ENCODE data around the gene NPAS3. TPM values are rescaled to one million over a fixed set of nuclear protein-coding genes. Genes with fewer than 3 reads are reported as not detected.

NPAS3 gene
- total RNA-seq, 1 donor from 2014 or later, result 5.2 TPM

DNA sequence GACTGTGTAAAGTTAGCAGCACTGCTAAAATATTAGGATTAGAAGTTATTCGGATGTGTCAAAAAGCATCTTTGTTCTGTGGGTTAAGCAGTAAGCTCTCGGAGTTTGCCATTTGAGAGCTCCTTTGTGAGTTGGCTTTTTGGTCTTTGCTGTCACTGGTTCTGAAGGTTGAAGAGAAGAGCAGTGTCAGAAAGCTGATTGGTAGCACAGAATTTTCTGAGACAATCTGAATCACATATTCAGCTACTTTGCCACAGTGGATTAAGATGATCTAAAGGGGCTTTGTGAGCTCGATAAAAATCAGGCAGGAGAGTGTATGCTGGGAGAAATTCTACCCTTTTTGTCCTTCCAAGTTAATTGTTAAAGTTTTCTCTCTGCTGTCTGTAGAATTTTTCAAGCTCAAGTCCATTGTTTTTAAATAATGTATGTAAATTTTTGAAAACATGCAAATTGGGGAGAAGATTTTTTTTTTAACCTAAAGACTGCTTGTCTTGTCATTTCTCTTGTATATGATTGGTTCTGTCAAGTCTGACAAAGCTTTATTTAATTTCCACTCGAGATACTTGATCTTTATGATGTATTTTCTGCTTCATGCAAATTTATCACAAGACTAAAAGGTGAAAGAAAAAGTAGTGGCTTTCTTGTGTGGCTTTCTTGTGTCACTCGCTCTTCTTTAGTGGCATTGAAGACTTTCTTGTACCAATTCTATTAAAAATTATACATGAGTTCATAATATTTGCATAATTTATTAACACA lies 704.9 kb downstream of the NPAS3 start:
- no peak overlapping the region for H3K4me3 Mint-ChIP-seq
- DNase-seq (ENCODE audit: low spot score in 2 of 2, unreplicated experiment in 2 of 2), result no peak
- no peaks in the 10 kb centered on the region for H3K9me3 Mint-ChIP-seq
- TF ChIP-seq, protein P1, sequence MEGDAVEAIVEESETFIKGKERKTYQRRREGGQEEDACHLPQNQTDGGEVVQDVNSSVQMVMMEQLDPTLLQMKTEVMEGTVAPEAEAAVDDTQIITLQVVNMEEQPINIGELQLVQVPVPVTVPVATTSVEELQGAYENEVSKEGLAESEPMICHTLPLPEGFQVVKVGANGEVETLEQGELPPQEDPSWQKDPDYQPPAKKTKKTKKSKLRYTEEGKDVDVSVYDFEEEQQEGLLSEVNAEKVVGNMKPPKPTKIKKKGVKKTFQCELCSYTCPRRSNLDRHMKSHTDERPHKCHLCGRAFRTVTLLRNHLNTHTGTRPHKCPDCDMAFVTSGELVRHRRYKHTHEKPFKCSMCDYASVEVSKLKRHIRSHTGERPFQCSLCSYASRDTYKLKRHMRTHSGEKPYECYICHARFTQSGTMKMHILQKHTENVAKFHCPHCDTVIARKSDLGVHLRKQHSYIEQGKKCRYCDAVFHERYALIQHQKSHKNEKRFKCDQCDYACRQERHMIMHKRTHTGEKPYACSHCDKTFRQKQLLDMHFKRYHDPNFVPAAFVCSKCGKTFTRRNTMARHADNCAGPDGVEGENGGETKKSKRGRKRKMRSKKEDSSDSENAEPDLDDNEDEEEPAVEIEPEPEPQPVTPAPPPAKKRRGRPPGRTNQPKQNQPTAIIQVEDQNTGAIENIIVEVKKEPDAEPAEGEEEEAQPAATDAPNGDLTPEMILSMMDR (IDR thresholded peaks at IDR 0.05; ENCODE audit: unreplicated experiment), result no peak
- H3K27me3 Mint-ChIP-seq (ENCODE audit: low read depth), result peaks cover 68% of the 10 kb centered on the region
- no peak overlapping the region for H3K27ac Mint-ChIP-seq
- no peaks in the 10 kb centered on the region for H3K36me3 Mint-ChIP-seq
- H3K4me1 Mint-ChIP-seq, result peaks cover 19% of the 10 kb centered on the region

DNA sequence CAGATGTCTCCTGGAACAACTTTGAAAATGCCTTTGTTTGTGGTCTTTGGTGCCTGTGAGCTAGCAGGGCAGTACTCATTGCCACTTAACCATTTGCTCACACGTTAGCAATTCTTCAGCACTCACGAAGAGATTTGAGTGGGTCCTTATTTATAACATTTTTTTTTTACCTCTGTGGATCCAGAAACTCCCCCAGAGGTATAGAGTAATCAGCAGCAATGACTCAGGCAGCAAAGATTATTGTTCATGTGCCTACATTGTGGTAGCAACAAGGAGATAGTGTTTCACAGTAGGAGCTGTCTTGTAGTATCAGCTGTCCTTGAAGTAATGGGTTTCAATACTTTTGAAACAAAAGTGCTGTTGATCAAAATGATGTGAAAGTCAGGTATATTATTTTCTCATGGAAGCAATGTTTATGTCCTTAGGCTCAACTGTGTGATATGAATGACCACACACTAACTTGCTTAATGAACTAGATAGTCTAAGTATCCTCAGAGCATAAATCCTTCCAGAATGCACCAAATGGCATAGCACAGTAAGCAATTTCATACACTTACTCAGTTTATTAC lies 708.1 kb downstream of the NPAS3 start:
- no peaks in the 10 kb centered on the region for H3K36me3 Mint-ChIP-seq
- peaks cover 66% of the 10 kb centered on the region for H3K27me3 Mint-ChIP-seq (ENCODE audit: low read depth)
- H3K9me3 Mint-ChIP-seq, result no peaks in the 10 kb centered on the region
- H3K4me1 Mint-ChIP-seq, result peaks cover 19% of the 10 kb centered on the region
- H3K4me3 Mint-ChIP-seq, result no peak overlapping the region
- H3K27ac Mint-ChIP-seq, result no peak overlapping the region
- TF ChIP-seq, protein P1 (IDR thresholded peaks at IDR 0.05; ENCODE audit: unreplicated experiment), result no peak
- DNase-seq (ENCODE audit: low spot score in 2 of 2, unreplicated experiment in 2 of 2), result no peak

DNA sequence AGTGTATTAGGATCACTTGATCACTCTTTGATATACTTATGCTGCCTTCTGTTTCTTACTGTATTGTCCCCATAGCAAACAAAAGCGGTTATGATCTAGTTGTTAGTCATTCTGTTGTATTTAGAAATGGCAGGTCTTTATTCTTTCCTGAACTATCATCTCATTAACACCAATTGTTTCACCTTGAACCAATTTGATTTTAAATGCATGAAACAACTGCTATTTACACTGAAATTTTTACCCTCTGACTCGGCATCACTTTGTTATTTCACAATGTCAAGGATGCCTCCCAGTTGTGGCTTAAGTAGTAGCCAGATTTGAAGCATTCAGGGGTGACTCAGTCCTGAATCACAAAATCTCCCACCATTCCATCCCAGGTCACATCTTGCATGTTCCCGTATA lies 708.7 kb downstream of the NPAS3 start:
- Mint-ChIP-seq H3K4me1 (peaks cover 13% of the 10 kb centered on the region), H3K27me3 (ENCODE audit: low read depth) (peaks cover 60% of the 10 kb centered on the region), H3K27ac (no peak overlapping the region), H3K36me3 (no peaks in the 10 kb centered on the region), H3K9me3 (no peaks in the 10 kb centered on the region), H3K4me3 (no peak overlapping the region)
- TF ChIP-seq, protein P1 (IDR thresholded peaks at IDR 0.05; ENCODE audit: unreplicated experiment), result no peak
- no peak for DNase-seq (ENCODE audit: low spot score in 2 of 2, unreplicated experiment in 2 of 2)

DNA sequence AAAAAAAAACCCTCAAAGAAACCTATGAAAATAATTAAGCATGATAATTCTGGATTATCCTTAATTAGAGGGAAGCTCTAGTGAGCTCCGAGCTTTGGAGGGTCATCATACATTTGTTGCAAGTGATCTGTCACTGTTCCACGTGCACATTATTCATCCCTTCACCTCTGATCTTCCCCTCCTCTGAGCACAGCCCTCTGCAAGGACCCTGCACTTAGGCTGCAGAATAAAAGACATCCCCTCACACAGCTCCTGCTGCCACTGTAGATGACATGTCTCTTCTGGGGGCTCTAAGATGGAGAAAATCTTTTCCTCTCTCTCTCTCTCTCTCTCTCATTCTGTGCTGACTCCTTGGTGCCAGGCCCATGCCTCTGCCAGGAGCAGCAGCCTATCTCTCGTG lies 711.8 kb downstream of the NPAS3 start:
- TF ChIP-seq, protein P1 (IDR thresholded peaks at IDR 0.05; ENCODE audit: unreplicated experiment), result no peak
- Mint-ChIP-seq H3K36me3 (no peaks in the 10 kb centered on the region), H3K4me3 (no peak overlapping the region), H3K9me3 (no peaks in the 10 kb centered on the region), H3K4me1 (no peaks in the 10 kb centered on the region), H3K27me3 (ENCODE audit: low read depth) (peaks cover 49% of the 10 kb centered on the region), H3K27ac (no peak overlapping the region)
- no peak for DNase-seq (ENCODE audit: low spot score in 2 of 2, unreplicated experiment in 2 of 2)

DNA sequence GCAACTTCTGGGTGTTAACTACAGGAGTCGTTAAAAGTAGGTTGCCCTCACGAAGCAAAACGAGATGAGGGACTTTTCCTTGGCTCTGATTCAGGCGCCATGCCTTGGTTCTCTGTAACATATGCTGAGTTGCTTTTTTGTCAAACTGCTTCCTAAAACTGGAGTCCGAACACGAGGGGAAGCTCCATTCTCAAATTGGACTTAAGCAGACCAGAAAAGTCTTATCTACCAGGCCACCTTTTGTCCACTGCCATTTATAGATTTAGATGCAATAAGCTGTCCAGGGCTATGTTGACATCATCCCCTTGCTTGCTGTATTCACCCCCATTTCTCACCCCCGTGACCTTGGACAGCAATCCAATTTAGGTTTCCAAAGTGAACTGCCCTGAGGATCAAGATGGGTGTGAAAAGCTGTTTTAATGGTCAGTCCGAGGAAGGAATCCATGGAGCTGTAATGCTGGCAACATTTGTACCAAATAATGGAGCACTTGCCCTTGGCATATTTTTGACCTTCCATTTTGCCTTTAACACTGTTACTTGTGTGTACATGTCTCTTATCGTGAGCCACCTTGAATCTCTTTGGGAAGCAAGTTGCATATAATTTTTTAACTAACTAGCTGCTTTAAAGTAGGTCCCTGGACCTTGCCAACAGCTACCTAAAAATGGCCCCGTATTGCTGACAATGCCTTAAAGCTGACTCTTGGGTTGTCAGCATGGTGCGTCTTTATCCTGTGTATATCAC lies 714.1 kb downstream of the NPAS3 start:
- Mint-ChIP-seq H3K36me3 (no peaks in the 10 kb centered on the region), H3K4me1 (no peaks in the 10 kb centered on the region), H3K9me3 (no peaks in the 10 kb centered on the region), H3K27ac (no peak overlapping the region), H3K27me3 (ENCODE audit: low read depth) (peaks cover 36% of the 10 kb centered on the region), H3K4me3 (no peak overlapping the region)
- DNase-seq (ENCODE audit: low spot score in 2 of 2, unreplicated experiment in 2 of 2), result no peak
- TF ChIP-seq, protein P1 (IDR thresholded peaks at IDR 0.05; ENCODE audit: unreplicated experiment), result no peak

Data from mesothelial cell of epicardium (in vitro differentiated cells).